ENCODE results near the gene ZFYVE27. TPM values are rescaled to one million over a fixed set of nuclear protein-coding genes. Genes with fewer than 3 reads are reported as not detected.

ZFYVE27 gene
- total RNA-seq, 1 experiment from 2014 or later: 26.0 TPM

DNA sequence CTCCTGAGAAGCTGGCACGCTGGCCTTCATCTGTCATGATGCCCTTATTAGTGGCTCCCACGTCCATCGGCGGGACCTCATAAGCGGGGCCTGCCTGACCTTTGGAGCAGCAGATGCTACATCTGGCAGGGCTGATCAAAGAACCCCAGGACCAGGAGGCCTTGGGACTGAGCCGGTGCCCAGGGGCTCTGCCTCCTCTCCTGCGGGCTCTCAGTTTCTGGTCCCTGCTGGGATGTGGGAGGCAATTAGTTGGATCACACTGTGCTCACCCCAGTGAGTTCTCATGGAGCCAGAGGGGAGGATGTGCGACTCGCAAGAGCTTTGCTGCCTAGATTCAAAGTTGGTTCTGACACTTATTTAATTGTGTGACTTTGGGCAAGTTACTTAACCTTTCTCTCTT, 63.5 kb downstream of the ZFYVE27 start (continued):
- TF ChIP-seq PRDM15 (CRISPR knock-in tag; IDR thresholded peaks at IDR 0.05): no peak

- Mint-ChIP-seq H3K27ac (no peak overlapping the region), H3K36me3 (no peaks in the 10 kb centered on the region), H3K4me3 (no peak overlapping the region), H3K27me3 (ENCODE audit: low read depth) (peaks cover 2% of the 10 kb centered on the region; the same call in 1 of the 2 replicates), H3K9me3 (peaks cover 24% of the 10 kb centered on the region), H3K4me1 (peaks cover 17% of the 10 kb centered on the region)
- ChIA-PET POLR2A (no interaction called here), CTCF (no interaction called here)
- DNase-seq (ENCODE audit: low spot score) (no peak), ATAC-seq (no peak)
- TF ChIP-seq ZNF232 (CRISPR knock-in tag; IDR thresholded peaks at IDR 0.05) (no peak), PRDM15 (CRISPR knock-in tag; IDR thresholded peaks at IDR 0.05) (no peak), KAT7 (CRISPR knock-in tag; IDR thresholded peaks at IDR 0.05; ENCODE audit: borderline replicate concordance) (no peak), SOX15 (CRISPR knock-in tag; IDR thresholded peaks at IDR 0.05) (no peak)
Observed at GRCh38 chr10:97801422-97801821, 64.5 kb downstream of the ZFYVE27 start.

GRCh38 chr10:97805096-97805884, 68.4 kb downstream of the ZFYVE27 start:
- Mint-ChIP-seq H3K27ac (no peak overlapping the region), H3K4me1 (peaks cover 18% of the 10 kb centered on the region), H3K4me3 (no peak overlapping the region), H3K36me3 (no peaks in the 10 kb centered on the region), H3K27me3 (ENCODE audit: low read depth) (no peaks in the 10 kb centered on the region; the same call in 1 of the 2 replicates), H3K9me3 (no peaks in the 10 kb centered on the region)
- ATAC-seq (peak; percentile 80), DNase-seq (ENCODE audit: low spot score) (peak; percentile 51)
- TF ChIP-seq NFATC4 (CRISPR knock-in tag; IDR thresholded peaks at IDR 0.05) (no peak), ETV6 (CRISPR knock-in tag; IDR thresholded peaks at IDR 0.05) (no peak), ZBTB21 (CRISPR knock-in tag; IDR thresholded peaks at IDR 0.05; ENCODE audit: borderline replicate concordance) (no peak)
- ChIA-PET POLR2A (no interaction called here), CTCF (interaction anchor here (1.3 to 3.7 kb wide), 3 partner anchors 13 to 224 kb away, joined by 4 to 18 read pairs (median 6); no protein-coding TSS in a partner anchor)

DNA sequence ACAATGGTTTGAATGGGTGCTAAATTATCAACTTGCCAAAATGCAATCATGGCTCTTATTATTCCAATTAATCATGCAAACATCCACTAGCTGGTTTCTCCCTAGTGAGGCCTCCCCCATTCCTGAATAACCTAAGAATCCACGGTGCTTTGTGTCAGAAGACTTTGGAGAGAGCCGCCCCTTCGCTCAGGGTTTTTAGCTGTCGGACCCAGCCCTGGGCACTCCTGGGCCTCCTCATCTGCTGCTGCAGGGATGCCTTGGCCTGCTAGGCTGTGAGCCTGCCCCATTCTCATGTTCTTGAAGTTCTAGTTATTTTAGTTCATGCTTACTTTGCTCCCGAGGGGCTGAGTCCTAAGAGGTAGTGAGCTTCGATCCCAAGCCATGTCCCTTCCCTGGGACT, 69.0 kb downstream of the ZFYVE27 start:
- Mint-ChIP-seq H3K9me3 (no peaks in the 10 kb centered on the region), H3K27me3 (ENCODE audit: low read depth) (no peaks in the 10 kb centered on the region; the same call in 1 of the 2 replicates), H3K27ac (no peak overlapping the region), H3K36me3 (no peaks in the 10 kb centered on the region), H3K4me1 (peaks cover 18% of the 10 kb centered on the region), H3K4me3 (no peak overlapping the region)
- POLR2A ChIA-PET: no interaction called here
- ATAC-seq (0 out of 2 replicates have a peak, but pooled peaks have one; percentile 31), DNase-seq (ENCODE audit: low spot score) (no peak)
- CTCF ChIA-PET: interaction anchor here (1.1 to 3.7 kb wide), 4 partner anchors 14 to 223 kb away, joined by 3 to 18 read pairs (median 5); no protein-coding TSS in a partner anchor
- TF ChIP-seq ZBTB21 (CRISPR knock-in tag; IDR thresholded peaks at IDR 0.05; ENCODE audit: borderline replicate concordance) (no peak), ZNF512 (CRISPR knock-in tag; IDR thresholded peaks at IDR 0.05; ENCODE audit: borderline replicate concordance) (no peak), SP1 (CRISPR knock-in tag; conservative IDR thresholded peaks at IDR 0.05) (no peak), IRF2 (CRISPR knock-in tag; IDR thresholded peaks at IDR 0.05; ENCODE audit: borderline replicate concordance, low read depth) (no peak)
- TF ChIP-seq, protein P1, sequence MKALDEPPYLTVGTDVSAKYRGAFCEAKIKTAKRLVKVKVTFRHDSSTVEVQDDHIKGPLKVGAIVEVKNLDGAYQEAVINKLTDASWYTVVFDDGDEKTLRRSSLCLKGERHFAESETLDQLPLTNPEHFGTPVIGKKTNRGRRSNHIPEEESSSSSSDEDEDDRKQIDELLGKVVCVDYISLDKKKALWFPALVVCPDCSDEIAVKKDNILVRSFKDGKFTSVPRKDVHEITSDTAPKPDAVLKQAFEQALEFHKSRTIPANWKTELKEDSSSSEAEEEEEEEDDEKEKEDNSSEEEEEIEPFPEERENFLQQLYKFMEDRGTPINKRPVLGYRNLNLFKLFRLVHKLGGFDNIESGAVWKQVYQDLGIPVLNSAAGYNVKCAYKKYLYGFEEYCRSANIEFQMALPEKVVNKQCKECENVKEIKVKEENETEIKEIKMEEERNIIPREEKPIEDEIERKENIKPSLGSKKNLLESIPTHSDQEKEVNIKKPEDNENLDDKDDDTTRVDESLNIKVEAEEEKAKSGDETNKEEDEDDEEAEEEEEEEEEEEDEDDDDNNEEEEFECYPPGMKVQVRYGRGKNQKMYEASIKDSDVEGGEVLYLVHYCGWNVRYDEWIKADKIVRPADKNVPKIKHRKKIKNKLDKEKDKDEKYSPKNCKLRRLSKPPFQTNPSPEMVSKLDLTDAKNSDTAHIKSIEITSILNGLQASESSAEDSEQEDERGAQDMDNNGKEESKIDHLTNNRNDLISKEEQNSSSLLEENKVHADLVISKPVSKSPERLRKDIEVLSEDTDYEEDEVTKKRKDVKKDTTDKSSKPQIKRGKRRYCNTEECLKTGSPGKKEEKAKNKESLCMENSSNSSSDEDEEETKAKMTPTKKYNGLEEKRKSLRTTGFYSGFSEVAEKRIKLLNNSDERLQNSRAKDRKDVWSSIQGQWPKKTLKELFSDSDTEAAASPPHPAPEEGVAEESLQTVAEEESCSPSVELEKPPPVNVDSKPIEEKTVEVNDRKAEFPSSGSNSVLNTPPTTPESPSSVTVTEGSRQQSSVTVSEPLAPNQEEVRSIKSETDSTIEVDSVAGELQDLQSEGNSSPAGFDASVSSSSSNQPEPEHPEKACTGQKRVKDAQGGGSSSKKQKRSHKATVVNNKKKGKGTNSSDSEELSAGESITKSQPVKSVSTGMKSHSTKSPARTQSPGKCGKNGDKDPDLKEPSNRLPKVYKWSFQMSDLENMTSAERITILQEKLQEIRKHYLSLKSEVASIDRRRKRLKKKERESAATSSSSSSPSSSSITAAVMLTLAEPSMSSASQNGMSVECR (CRISPR knock-in tag; IDR thresholded peaks at IDR 0.05; ENCODE audit: borderline replicate concordance): no peak
- TF ChIP-seq, protein P2, sequence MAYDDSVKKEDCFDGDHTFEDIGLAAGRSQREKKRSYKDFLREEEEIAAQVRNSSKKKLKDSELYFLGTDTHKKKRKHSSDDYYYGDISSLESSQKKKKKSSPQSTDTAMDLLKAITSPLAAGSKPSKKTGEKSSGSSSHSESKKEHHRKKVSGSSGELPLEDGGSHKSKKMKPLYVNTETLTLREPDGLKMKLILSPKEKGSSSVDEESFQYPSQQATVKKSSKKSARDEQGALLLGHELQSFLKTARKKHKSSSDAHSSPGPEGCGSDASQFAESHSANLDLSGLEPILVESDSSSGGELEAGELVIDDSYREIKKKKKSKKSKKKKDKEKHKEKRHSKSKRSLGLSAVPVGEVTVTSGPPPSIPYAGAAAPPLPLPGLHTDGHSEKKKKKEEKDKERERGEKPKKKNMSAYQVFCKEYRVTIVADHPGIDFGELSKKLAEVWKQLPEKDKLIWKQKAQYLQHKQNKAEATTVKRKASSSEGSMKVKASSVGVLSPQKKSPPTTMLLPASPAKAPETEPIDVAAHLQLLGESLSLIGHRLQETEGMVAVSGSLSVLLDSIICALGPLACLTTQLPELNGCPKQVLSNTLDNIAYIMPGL (CRISPR knock-in tag; IDR thresholded peaks at IDR 0.05): no peak

Data from WTC11 (cell line).